GM18499 (cell line): ENCODE results near the gene PFKFB4.

Experiments used
- ATAC-seq: cut with Tn5 transposase; IDR thresholded peaks from one replicate; pipeline ENCODE4 v1.9.1; 2021; ENCODE audit warnings: moderate number of reproducible peaks; ENCODE audit not compliant: insufficient read depth, unreplicated experiment

PFKFB4 gene

GRCh38 chr3:48472673-48472922 is 84.0 kb downstream of the PFKFB4 start:
- ATAC-seq: no peak

- ATAC-seq: no peak
These were observed 86.3 kb downstream of the PFKFB4 start for GRCh38 chr3:48470286-48470685.

DNA sequence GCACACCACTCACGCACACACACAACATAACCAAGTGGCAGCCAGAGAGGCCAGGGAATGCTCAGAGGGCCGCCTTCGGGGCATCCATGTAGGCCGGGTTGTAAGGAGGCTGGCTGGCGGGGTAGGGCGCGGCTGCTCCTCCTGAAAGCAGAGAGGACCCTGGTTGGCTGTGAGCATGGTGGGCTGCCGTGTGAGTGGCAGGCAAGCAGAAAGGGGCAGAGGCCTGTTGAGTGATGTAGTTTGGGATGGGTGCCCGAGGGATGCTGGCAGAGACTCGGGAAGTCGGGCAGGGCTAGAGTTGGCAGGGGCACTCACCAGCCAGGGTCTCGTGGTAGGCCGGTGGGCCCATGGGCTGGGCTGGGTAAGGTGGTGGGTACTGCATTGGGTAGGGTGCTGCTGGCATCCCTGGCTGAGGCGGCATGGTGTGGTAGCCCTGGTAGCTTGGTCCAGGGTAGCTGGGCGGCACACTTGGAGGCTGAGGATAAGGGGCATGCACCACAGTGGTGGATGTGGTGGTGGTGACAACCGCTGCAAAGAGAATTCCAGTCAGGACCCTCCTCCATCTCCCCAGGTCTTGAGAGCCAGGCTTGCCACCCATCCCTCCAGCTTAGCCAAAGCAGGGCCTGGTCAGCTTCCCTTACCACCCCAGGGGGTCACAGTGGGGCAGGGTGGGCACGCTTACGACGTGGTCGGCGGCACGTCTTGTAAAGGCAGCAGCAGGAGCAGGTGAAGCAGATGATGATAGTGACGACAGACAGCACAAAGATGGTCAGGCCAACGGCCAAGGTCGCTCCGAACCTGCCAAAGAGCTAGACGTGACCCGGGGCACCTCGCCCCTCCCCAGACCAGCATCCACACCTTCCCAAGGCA is 87.3 kb downstream of the PFKFB4 start:
- ATAC-seq: no peak

DNA sequence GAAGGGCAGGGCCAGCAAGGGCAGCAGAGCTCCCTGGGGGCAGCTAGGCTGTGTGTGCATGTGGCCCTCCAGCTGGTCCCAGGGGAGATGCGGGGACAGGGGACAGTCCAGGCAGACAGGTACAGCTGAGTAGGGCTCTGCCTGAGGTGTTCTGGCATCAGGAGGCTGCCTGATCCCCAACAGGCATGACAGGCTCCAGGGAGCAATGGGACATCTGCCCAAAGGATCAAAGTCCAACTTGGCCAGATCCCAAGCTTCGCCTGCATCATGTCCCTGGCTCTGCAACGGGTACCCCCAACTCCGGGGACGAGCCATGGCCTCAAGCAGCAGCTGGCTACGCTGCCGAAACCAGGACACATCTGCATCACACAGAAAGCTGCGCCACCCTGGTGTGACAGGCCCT is 88.3 kb downstream of the PFKFB4 start:
- no peak for ATAC-seq
